ENCODE data around the gene PTTG1. TPM values are rescaled to one million over a fixed set of nuclear protein-coding genes. Genes with fewer than 3 reads are reported as not detected.

PTTG1 gene
- total RNA-seq, 1 experiment from 2014 or later, result 262 TPM

DNA sequence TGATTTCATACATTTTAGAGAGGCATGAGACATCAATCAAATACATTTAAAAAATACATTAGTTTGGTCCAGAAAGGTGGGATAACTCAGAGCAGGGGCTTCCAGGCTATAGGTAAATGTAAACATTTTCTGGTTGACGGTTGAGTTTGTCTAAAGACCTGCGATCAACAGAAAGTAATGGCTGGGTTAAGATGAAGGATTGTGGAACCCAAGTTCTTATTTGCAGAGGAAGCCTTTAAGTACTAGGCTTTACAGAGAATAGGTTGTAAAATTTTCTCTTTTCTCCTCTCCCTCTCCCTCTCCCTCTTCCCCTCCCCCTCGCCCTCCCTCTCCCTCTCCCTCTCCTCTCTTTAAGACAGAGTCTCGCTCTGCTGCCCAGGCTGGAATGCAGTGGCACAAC lies 50.8 kb downstream of the PTTG1 start:
- CTCF ChIA-PET, result no interaction called here
- Histone ChIP-seq H3K36me3 (ENCODE audit: low read depth) (no peaks in the 10 kb centered on the region), H3K4me2 (no peak overlapping the region), H3F3A (ENCODE audit: insufficient read depth, low read depth) (no peaks in the 10 kb centered on the region), H2AFZ (no peak overlapping the region), H4K20me1 (ENCODE audit: insufficient read depth) (no peaks in the 10 kb centered on the region), H3K4me1 (replicated peaks; ENCODE audit: insufficient read depth) (peaks cover 6% of the 10 kb centered on the region), H3K79me2 (ENCODE audit: low read depth) (no peaks in the 10 kb centered on the region), H3K9me2 (ENCODE audit: insufficient read depth) (no peaks in the 10 kb centered on the region), H3K27me3 (ENCODE audit: insufficient read depth, low read depth) (no peaks in the 10 kb centered on the region), H3K9me3 (ENCODE audit: insufficient read depth, low read depth) (no peaks in the 10 kb centered on the region), H3K4me3 (no peak overlapping the region), H3K27ac (no peak overlapping the region)
- POLR2A ChIA-PET (ENCODE audit: unreplicated experiment), result no interaction called here
- intact Hi-C loops (cut with micrococcal nuclease; ENCODE audit: unreplicated experiment), result no loop called here
- DNase-seq, result no peak
- no TSS peak for BruUV-seq (replicated peaks)
- TF ChIP-seq, protein P1, sequence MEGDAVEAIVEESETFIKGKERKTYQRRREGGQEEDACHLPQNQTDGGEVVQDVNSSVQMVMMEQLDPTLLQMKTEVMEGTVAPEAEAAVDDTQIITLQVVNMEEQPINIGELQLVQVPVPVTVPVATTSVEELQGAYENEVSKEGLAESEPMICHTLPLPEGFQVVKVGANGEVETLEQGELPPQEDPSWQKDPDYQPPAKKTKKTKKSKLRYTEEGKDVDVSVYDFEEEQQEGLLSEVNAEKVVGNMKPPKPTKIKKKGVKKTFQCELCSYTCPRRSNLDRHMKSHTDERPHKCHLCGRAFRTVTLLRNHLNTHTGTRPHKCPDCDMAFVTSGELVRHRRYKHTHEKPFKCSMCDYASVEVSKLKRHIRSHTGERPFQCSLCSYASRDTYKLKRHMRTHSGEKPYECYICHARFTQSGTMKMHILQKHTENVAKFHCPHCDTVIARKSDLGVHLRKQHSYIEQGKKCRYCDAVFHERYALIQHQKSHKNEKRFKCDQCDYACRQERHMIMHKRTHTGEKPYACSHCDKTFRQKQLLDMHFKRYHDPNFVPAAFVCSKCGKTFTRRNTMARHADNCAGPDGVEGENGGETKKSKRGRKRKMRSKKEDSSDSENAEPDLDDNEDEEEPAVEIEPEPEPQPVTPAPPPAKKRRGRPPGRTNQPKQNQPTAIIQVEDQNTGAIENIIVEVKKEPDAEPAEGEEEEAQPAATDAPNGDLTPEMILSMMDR (conservative IDR thresholded peaks at IDR 0.05), result no peak
- TF ChIP-seq EZH2 (IDR thresholded peaks at IDR 0.05; ENCODE audit: low read depth), result no peak

DNA sequence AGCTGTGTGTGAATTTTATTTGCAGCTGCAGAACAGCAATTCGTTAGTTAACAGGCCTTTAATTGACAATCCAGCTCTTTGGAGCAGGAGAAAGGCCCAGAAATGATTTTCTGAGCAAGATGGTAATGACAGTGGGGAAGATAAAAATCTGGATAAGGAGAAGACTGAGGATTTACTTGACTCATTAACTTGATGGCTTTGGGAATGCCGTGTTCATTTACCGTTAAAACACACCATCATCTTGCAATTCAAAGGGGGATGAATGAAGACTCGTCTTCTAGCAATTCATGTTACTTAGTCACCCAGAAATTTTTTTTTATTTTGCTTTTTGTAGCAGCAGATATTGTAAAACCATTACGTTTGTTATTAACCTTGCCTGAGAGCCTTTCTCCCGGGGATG lies 52.0 kb downstream of the PTTG1 start:
- no peaks in the 10 kb centered on the region for H3K9me2 ChIP-seq (ENCODE audit: insufficient read depth)
- H3K9me3 ChIP-seq (ENCODE audit: insufficient read depth, low read depth), result no peaks in the 10 kb centered on the region
- no peaks in the 10 kb centered on the region for H3F3A ChIP-seq (ENCODE audit: insufficient read depth, low read depth)
- CTCF ChIA-PET, result no interaction called here
- H3K27ac ChIP-seq, result no peak overlapping the region
- H3K79me2 ChIP-seq (ENCODE audit: low read depth), result no peaks in the 10 kb centered on the region
- intact Hi-C loops (cut with micrococcal nuclease; ENCODE audit: unreplicated experiment), result no loop called here
- no TSS peak for BruUV-seq (replicated peaks)
- DNase-seq, result no peak
- H2AFZ ChIP-seq, result no peak overlapping the region
- no peaks in the 10 kb centered on the region for H3K36me3 ChIP-seq (ENCODE audit: low read depth)
- peaks cover 6% of the 10 kb centered on the region for H3K4me1 ChIP-seq (replicated peaks; ENCODE audit: insufficient read depth)
- H3K4me3 ChIP-seq, result no peak overlapping the region
- POLR2A ChIA-PET (ENCODE audit: unreplicated experiment), result no interaction called here
- H4K20me1 ChIP-seq (ENCODE audit: insufficient read depth), result no peaks in the 10 kb centered on the region
- TF ChIP-seq, protein P1 (conservative IDR thresholded peaks at IDR 0.05), result no peak
- no peak for TF ChIP-seq EZH2 (IDR thresholded peaks at IDR 0.05; ENCODE audit: low read depth)
- no peak overlapping the region for H3K4me2 ChIP-seq
- no peaks in the 10 kb centered on the region for H3K27me3 ChIP-seq (ENCODE audit: insufficient read depth, low read depth)

DNA sequence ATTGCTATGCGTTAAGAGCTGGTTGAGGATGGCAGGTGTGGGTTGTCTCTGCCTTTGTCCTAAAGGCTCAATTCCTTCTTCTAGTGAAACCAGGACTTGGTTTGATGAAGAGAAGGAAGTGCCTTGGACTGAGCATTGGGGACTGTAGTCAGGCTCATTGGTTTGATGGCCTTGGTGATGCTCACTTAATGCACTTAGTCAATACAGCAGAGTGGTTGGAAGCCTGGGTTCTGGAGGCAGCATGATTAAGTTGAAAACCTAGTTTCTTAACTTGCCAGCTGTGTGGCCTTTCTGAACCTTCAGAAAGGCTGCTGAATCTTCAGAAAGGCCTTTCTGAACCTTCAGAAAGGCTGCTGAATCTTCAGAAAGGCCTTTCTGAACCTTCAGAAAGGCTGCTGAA lies 52.4 kb downstream of the PTTG1 start:
- Histone ChIP-seq H3K9me2 (ENCODE audit: insufficient read depth) (no peaks in the 10 kb centered on the region), H3K27ac (no peak overlapping the region), H3K36me3 (ENCODE audit: low read depth) (no peaks in the 10 kb centered on the region), H3K27me3 (ENCODE audit: insufficient read depth, low read depth) (no peaks in the 10 kb centered on the region), H4K20me1 (ENCODE audit: insufficient read depth) (no peaks in the 10 kb centered on the region), H3K4me2 (no peak overlapping the region), H3K4me1 (replicated peaks; ENCODE audit: insufficient read depth) (peaks cover 6% of the 10 kb centered on the region), H2AFZ (no peak overlapping the region), H3K9me3 (ENCODE audit: insufficient read depth, low read depth) (no peaks in the 10 kb centered on the region), H3K4me3 (no peak overlapping the region), H3F3A (ENCODE audit: insufficient read depth, low read depth) (no peaks in the 10 kb centered on the region), H3K79me2 (ENCODE audit: low read depth) (no peaks in the 10 kb centered on the region)
- ChIA-PET CTCF (no interaction called here), POLR2A (ENCODE audit: unreplicated experiment) (no interaction called here)
- no TSS peak for BruUV-seq (replicated peaks)
- intact Hi-C loops (cut with micrococcal nuclease; ENCODE audit: unreplicated experiment), result no loop called here
- no peak for TF ChIP-seq EZH2 (IDR thresholded peaks at IDR 0.05; ENCODE audit: low read depth)
- TF ChIP-seq, protein P1 (conservative IDR thresholded peaks at IDR 0.05), result no peak
- no peak for DNase-seq

Data from PC-9 (cell line).